ACHN (cell line): ENCODE measurements around the gene CLDN14.
A peak's percentile ranks its signal among the peaks of the same experiment; 100 is the strongest.

Experiments used
- DNase-seq: peaks from one replicate; pipeline ENCODE4 v3.0.0-alpha.2; 2015
- in situ Hi-C: cut with HindIII; loops from 2 replicates; pipeline ENCODE4 v1.10.0; 2017; ENCODE audit warnings: low sequenced_read_pairs, low pct_ligation_motif_present, low pct_unique_long_range_greater_than_20kb

CLDN14 gene

DNA sequence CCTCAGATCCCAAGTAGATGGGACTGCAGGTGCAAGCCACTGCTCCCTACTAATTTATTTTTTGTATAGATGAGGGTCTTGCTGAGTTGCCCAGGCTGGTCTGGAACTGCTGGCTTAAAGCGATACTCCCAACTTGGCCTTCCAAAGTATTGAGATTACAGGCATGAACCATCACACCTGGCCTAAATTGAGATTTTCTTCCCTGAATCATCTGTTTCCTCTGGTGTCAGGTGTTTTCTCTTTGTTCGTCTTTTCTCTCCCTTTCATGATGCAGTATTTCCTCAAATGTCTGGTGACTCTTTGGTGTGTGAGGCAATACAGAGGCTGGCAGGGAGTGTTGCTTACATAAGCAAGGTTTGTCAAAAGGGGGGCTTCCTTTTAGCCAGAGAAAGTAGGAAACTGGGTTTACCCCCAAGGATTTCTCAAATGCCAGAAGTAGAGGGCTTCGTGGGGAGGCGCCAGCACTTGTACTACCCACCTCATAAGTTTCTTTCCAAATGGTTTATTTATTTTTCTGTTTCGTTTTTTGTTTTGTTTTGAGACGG, 27.6 kb downstream of the CLDN14 start:
- in situ Hi-C loops: no loop called here

DNA sequence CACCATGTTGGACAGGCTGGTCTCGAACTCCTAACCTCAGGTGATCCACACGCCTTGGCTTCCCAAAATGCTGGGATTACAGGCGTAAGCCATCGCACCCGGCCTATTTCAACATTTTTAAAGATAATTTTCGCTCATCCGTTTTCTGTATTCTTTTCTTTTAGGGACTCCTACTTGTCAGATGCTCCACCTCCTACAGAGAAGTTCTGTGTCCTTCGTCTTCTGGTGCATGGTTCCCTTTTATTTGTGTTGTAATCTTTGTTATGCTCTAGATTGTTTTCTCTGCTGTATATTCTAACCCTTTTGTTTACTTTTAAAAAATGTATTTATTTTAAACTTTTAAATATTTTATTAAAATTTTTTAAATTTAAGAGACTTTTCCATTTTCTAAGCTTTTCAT, 28.4 kb downstream of the CLDN14 start:
- in situ Hi-C loops: no loop called here
- no peak for DNase-seq

More for the DNA sequence above, 27.6 kb downstream of the CLDN14 start:
- no peak for DNase-seq

DNA sequence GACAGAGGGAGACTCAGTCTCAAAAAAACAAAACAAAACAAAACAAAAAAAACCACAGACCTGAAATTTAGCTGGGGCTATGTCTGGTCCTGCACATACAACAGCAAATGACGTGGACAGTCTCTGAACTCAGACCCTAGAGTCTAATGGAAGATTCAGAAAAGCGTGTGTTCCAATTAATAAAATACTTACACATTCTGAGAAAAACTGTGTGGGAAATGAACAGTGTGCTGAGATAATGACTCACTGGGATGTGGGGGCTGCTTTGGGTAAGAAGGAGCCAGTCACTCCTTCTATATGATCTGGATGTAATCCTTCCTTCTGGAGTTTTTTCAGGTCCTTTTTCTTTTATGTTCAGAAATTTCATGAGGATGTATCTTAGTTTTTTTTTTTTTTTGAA, 29.4 kb downstream of the CLDN14 start:
- in situ Hi-C loops: no loop called here
- DNase-seq: no peak

DNA sequence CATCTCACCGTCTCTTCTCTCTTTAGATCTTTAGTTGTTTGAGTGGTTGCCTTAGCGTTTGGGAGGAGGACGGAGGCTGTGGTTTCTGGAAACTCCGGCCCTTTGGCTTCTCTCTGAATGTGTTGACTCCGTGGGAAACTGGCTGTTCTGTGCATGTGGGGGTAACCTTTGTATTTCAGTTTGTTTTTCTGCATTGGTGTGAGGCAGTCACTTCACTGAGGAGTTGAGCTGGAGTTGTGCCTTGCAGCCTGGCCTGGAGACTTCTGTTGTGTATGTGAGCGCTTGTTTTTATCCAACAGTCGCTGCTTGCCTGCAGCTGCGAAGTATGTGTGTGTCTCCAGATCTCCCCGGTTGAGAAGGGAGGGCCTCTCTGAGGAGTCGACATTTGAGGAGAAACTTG, 33.6 kb downstream of the CLDN14 start:
- in situ Hi-C loops: no loop called here
- no peak for DNase-seq

DNA sequence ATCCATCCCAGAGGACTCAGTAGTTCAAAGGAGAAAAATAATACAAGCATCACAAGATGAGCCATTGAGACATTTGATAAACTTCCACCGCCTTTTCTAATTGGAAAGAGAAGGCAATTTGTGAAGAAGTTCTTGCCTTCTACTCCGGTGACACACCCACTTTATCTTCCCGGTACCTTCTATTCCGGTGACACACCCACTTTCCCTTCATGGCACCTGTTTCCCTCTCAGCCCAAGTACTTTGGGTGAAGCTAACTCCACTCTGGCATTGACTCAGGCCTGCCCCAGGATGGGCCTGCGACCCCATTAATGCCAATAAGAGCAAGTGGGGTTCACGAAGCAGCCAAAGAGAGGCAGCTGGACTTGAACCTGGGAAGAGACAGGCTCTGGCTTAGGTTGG, 38.2 kb downstream of the CLDN14 start:
- DNase-seq: no peak

DNA sequence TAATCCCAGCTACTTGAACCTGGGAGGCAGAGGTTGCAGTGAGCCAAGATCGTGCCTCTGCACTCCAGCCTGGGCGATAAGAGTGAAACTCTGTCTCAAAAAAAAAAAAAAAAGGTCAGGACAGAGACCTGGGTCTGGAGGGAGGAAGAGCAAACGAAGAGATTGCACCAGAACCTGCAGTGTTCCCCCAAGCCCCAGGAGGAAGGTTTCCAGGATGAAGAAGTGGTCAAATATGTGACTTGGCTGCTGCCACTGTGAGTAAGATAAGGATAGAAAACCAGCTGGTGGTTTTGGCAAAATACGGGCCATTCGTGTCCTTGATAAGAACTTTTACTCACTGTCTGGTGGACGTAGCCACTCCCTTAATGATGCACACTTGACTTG, 42.2 kb downstream of the CLDN14 start:
- in situ Hi-C loops: no loop called here
- no peak for DNase-seq

More for the DNA sequence above, 38.2 kb downstream of the CLDN14 start:
- in situ Hi-C loops: no loop called here

DNA sequence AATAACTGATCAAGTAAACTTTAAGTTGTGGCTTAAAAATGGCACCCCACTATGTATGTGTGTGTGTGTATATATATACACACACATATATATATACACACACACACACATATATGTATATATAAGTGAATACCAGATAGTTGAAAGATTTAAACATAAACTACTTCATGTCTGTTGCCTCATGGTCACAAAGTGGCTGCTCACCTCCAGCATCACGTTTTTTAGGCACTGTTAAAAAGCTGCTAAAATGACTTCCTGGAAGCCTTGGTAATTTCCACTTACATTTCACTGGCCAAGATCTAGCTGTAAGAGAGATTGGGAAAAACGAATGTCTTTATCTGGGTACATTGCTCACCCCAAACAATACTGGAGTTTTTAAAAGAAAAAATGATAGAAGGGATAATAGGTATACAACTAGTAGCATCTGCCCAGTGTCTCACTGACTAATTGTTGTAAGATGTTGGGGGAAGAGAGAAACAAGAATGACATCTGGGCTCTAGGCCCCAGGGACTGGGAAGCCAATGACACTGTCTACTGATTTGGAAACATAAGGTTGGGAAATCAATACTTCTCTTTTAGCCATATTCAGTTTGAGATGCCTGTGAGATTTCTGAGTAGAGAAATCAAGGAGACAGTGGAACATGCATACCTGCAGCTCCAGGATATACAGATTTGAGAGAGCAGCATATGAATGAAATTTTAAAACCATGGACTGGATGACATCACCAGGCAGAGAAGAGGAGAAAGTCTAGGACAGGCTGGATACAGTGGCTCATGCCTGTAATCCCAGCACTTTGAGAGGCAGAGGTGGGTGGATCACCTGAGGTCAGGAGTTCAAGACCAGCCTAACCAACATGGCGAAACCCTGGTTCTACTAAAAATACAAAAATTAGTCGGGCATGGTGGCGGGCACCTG, 42.8 kb downstream of the CLDN14 start:
- in situ Hi-C loops: no loop called here

DNA sequence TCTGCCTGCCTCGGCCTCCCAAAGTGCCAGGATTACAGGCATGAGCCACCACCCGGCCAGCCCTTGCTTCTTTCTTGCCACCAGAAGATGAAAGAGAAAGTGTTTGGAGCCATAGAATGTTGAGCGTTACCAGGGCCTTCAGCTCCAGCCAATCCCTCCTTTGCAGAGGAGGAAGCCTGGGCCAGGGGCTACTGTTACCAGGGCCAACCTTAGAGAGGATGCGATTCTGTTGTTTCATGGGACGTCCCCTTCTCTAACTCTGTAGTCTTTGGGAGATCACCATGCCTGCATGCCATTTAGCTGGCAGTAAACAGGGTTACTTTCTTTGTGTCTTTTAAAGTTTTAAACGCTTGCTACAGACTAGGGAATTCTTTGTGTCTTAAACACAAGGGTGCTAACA, 45.8 kb downstream of the CLDN14 start:
- in situ Hi-C loops: no loop called here

More for the DNA sequence above, 42.8 kb downstream of the CLDN14 start:
- no peak for DNase-seq

DNA sequence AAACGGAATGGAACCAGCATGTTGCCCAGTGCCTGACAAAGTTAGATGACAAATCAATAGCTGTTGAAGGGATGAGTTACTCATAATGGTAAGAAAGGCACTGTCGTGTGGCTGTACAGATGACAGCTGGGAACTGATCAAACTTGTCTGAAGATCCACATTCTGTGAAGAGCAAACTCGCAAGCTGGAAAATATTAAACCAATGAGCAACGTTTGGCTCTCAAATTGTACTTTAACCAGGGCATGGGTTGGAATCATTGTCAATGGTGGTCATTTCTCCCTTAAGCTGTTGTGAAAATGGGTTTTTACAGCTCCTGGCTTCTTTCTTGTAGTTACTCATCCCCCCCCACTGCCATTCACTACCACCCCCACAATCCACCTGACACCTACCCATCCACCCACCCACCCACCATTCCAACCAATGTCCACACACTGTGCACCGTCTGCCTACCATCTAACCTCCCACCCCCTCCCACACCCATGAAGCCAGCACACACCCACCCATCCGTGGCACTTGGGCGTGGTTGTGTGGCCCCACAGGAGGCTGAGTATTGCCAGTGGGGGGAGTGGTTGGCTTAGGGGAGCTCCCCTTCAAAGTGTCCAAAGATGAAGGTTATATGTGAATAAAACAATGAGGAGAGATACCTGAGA, 46.7 kb downstream of the CLDN14 start:
- in situ Hi-C loops: no loop called here
- DNase-seq: no peak

More for the DNA sequence above, 45.8 kb downstream of the CLDN14 start:
- DNase-seq: no peak

DNA sequence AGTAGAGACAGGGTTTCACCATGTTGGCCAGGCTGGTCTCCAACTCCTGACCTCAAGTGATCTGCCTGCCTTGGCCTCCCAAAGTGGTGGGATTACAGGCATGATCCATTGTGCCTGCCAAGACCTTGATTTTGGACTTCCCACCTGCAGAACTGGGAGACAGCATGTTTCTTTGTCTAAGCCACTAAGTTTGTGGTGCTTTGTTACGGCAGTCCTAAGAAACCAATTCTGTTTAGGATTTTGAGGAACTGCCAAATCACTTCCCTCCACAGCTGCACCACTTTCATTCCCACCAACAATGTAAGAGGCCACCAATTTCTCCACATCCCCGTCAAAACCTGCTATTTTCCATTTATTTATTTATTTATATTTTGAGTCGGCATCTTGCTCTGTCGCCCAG, 48.7 kb downstream of the CLDN14 start:
- no peak for DNase-seq
- in situ Hi-C loops: no loop called here

DNA sequence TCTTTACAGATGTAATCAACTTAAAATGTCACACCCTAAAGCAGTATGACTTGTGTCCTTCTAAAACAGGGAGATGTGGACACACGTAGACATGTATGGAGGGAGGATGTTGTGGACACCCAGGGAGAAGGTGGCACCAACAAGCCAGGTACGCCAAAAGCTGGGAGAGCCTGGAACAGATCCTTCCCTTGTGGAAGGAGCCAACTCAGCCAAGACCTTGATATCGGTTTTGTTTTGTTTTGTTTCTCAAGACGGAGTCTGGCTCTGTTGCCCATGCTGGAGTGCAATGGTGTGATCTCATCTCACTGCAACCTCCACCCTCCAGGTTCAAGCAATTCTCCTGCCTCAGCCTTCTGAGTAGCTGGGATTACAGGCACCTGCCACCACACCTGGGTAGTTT, 49.1 kb downstream of the CLDN14 start:
- in situ Hi-C loops: no loop called here
- peak; percentile 18 for DNase-seq

DNA sequence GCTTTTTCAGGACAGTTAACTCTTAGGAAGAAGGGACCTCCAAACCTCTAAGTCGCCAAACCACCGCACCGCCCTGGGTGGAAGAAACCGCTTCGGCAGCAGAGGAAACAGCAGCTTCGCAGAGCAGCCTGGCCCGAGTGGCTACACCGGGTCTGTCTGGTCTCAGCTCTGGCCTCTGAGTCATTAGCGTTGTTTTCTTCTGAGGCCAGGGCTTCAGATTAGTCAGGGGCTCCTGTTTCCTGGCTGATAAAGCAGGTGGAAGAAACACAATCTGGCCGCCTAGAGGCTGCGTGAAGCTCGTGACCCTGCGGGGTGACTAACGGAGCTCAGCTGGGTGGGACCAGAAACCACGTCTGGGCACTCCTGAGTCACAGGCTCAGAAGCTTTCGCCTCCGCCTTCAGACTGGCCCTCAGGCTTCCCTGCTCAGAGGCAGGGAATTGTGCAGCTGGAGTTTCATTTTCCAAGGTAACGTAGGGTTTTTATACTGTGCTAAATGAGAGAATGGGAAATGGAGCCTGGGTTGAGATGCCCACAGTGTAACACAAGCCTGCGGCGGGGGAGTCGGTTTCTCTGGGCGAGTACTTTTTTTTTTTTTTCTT, 49.9 kb downstream of the CLDN14 start:
- DNase-seq: peak; percentile 97

DNA sequence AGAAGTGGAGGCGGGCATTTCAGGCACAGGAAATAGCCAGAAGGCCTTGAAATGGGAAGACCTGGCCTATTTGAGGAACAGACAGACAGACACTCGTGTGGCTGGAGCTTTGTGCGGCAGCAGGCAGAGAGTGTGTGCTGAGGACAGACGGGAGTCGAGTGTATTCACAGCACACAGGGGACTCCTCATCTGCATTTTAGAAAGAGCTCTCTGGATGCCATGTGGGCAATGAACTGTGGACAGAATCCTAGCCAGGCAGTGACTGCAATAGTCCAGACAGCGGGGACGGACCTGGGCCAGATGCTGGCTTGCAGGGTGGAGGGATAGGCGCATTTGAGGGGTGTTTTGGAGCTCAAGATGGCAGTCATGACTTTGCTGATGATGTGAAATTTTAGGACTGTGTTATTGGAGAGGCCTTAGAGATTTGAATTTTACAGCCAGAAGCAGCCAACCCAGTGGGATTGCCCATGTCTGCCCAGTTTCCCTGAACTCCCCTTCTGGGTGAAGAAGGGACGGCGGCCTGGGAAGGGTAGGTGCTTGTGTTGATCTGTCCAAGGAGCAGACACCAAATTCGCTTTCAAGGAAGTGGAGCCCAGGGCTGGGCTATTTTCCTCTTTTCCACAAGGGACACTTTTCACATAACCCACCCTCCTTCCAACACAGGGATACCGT, 51.0 kb downstream of the CLDN14 start:
- DNase-seq: peak; percentile 70
- in situ Hi-C loops: no loop called here

More for the DNA sequence above, 49.9 kb downstream of the CLDN14 start:
- in situ Hi-C loops: no loop called here

DNA sequence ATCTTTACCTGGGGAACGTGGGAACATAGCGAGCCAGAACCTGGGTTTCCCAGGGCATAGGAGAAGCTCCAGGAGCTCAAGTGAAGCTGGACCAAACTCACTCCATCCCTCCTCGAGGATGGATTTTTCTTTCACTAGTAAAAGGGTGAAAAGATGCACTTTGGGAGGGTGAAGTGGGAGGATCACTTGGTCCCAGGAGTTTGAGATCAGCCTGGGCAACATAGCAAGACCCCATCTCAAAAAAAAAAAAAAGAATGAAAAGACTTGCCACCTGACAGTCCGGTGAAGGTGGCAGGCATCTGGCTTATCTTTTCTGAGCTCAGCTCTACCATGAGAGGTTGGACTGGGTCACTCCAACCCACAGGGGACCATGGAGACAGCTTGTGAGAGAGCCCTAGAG, 52.4 kb downstream of the CLDN14 start:
- DNase-seq: no peak
- in situ Hi-C loops: no loop called here

DNA sequence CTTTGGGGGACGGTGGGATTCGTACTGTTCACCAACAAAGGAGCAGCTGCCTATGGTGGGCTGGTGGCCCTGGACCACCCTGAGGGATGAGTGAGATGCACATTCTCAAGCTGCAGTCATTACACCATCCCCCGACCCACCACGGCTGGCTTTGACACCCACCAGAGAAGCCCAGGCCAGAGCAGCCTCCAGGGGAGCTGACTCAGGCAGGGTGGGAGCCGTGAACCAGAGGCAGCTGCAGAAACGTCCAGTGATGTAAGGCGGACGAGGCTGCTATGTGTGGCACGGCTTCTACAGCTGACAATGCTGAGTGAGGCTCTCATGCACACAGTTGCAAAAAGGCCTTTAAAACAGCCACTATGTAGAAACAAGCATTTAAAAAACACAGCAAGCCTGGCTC, 54.6 kb downstream of the CLDN14 start:
- in situ Hi-C loops: no loop called here
- no peak for DNase-seq

DNA sequence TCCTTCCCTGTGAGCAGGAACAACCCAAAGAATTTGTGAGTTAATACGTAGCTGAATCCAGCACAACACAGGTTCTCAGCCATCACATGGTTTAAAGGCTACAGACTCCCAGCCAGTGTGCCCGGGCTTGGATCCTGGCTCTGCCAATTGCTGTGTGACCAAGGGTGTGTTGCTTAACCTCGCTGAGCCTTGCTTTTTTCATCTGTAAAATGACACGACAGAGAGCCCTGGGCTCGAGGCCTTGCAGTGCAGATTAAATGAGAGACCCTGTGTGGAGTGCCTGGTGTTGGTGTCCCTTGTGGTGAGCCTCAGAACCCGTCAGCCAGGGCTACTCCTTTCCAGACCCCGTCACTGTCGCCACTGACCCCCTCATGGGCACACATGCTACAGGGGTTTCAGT, 55.3 kb downstream of the CLDN14 start:
- DNase-seq: no peak
- in situ Hi-C loops: no loop called here

DNA sequence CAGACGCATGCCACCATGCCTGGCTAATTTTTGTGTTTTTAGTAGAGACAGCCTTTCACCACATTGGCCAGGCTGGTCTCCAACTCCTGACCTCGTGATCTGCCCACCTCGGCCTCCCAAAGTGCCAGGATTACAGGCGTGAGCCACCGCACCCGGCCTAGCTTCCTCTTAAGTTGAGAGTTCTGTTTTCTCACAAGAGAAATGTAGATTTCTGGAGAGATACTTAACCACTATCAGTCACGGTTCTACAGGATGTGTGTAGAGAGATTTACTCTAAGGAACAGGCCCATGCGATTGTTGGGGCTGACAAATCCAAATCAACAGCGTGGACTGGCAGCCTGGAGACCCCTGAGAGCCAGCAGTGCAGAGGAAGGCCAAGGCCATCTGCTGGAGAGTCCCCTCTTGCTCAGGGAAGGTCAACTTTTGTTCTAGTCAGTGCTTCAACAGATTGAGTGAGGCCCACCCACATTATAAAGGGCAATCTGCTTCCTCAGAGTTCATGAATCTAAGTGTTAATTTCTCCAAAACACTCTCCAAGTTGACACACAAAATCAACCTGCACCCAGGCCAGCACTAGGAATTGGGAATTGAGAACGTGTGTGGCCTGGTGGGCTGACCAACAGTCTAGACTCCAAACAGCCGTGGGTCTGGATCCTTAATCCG, 56.0 kb downstream of the CLDN14 start:
- no peak for DNase-seq

More for the DNA sequence above, 56.0 kb downstream of the CLDN14 start:
- in situ Hi-C loops: no loop called here
